Astrocyte (in vitro differentiated cells and primary cell): ENCODE results near the gene ARHGAP26. TPM values are rescaled to one million over a fixed set of nuclear protein-coding genes. Genes with fewer than 3 reads are reported as not detected.

Experiments
- DNase-seq: peaks from one replicate; pipeline ENCODE4 v3.0.0-alpha.2; 2010; ENCODE audit warnings: low read depth
- FAIRE-seq: peaks from 2 replicates; lab custom pipeline; 2011; peaks lifted over from hg19 to GRCh38; lab: Jason Lieb, UNC
- H2AFZ ChIP-seq: 2 replicates; pipeline ENCODE4 v1.6.0; 2012; ENCODE audit warnings: low read depth, low read length, inconsistent platforms
- H3K27ac ChIP-seq: 2 replicates; pipeline ENCODE4 v1.5.1; 2011; ENCODE audit warnings: low read depth, low read length, inconsistent platforms
- H3K27me3 ChIP-seq: 2 replicates; pipeline ENCODE4 v1.6.0; 2011; ENCODE audit warnings: low read length, inconsistent platforms; ENCODE audit not compliant: insufficient read depth
- H3K36me3 ChIP-seq: 2 replicates; pipeline ENCODE4 v1.5.1; 2011; ENCODE audit warnings: low read length, inconsistent platforms; ENCODE audit not compliant: insufficient read depth
- H3K4me1 ChIP-seq: 2 replicates; pipeline ENCODE4 v1.5.1; 2011; ENCODE audit warnings: low read length, inconsistent platforms; ENCODE audit not compliant: insufficient read depth
- H3K4me2 ChIP-seq: 2 replicates; pipeline ENCODE4 v1.6.0; 2012; ENCODE audit warnings: low read length, inconsistent platforms
- H3K4me3 ChIP-seq: 2 replicates; pipeline ENCODE4 v1.5.1; 2011; ENCODE audit warnings: low read depth, mild to moderate bottlenecking, low read length, inconsistent platforms; ENCODE audit not compliant: insufficient read depth
- H3K79me2 ChIP-seq: 2 replicates; pipeline ENCODE4 v1.6.0; 2012; ENCODE audit warnings: mild to moderate bottlenecking, low read length, inconsistent platforms; ENCODE audit not compliant: insufficient read depth
- H3K9ac ChIP-seq: 2 replicates; pipeline ENCODE4 v1.6.0; 2012; ENCODE audit warnings: mild to moderate bottlenecking, low read length, inconsistent platforms
- H3K9me3 ChIP-seq: 2 replicates; pipeline ENCODE4 v1.5.1; 2012; ENCODE audit warnings: low read depth, mild to moderate bottlenecking, low read length, inconsistent platforms; ENCODE audit not compliant: insufficient read depth
- H4K20me1 ChIP-seq: 2 replicates; pipeline ENCODE4 v1.6.0; 2012; ENCODE audit warnings: low read length, inconsistent platforms; ENCODE audit not compliant: insufficient read depth
- H3K27ac Mint-ChIP-seq: one replicate; pipeline ENCODE4 v1.8.0; 2021; ENCODE audit warnings: mild to moderate bottlenecking, mixed read lengths; ENCODE audit not compliant: unreplicated experiment
- H3K27me3 Mint-ChIP-seq: one replicate; pipeline ENCODE4 v1.8.0; 2021; ENCODE audit warnings: low read depth, mixed read lengths; ENCODE audit not compliant: unreplicated experiment
- H3K36me3 Mint-ChIP-seq: one replicate; pipeline ENCODE4 v1.8.0; 2021; ENCODE audit warnings: low read depth, mixed read lengths; ENCODE audit not compliant: unreplicated experiment
- H3K4me1 Mint-ChIP-seq: one replicate; pipeline ENCODE4 v1.8.0; 2021; ENCODE audit warnings: low read depth, mixed read lengths; ENCODE audit not compliant: unreplicated experiment
- H3K4me3 Mint-ChIP-seq: one replicate; pipeline ENCODE4 v1.8.0; 2021; ENCODE audit warnings: mild to moderate bottlenecking, moderate library complexity, mixed read lengths; ENCODE audit not compliant: unreplicated experiment
- H3K9me3 Mint-ChIP-seq: one replicate; pipeline ENCODE4 v1.8.0; 2021; ENCODE audit warnings: mild to moderate bottlenecking, mixed read lengths; ENCODE audit not compliant: unreplicated experiment
- EZH2 ChIP-seq: IDR thresholded peaks from 2 replicates; pipeline ENCODE4 v1.6.1; 2012; ENCODE audit warnings: mild to moderate bottlenecking, low read length, inconsistent platforms; ENCODE audit not compliant: insufficient read depth
- total RNA-seq: library from RNA; stranded (reverse); gene quantifications from 2 replicates; pipeline ENCODE4 v1.2.1, GENCODE V29; 2021
- TF ChIP-seq, protein P1 (sequence below): IDR thresholded peaks from 2 replicates; pipeline ENCODE4 v1.5.1; 2011; ENCODE audit warnings: low read depth, mild to moderate bottlenecking, inconsistent platforms, low read length, moderate library complexity; ENCODE audit not compliant: insufficient read depth

The ARHGAP26 gene
- total RNA-seq, 1 donor from 2014 or later, result 5.6 TPM

DNA sequence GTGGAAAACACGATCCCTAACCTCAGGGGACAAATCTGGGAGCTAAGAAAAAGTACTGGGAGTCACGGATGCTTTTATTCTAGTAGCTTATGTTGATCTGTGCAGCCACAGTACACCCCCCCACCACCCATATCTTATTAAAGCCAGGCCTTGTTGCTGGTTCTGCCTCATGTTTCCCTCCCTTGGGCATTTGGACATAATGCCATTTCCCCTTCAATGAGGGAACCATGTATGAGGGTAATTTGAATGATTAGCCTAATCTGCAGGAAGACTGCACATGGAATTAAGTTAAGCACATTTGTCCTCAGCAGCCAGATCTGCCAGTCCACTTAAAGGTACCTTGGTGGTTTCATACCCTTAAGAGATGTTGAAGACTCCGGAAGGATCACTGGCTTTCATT lies 102.0 kb downstream of the ARHGAP26 start:
- Histone ChIP-seq H3K4me2 (no peak overlapping the region), H3K36me3 (no peaks in the 10 kb centered on the region), H3K9me3 (no peaks in the 10 kb centered on the region), H3K27me3 (no peaks in the 10 kb centered on the region), H3K4me1 (peaks cover 14% of the 10 kb centered on the region), H2AFZ (no peak overlapping the region), H3K4me3 (no peak overlapping the region), H3K79me2 (no peaks in the 10 kb centered on the region), H3K27ac (no peak overlapping the region), H3K9ac (no peak overlapping the region), H4K20me1 (no peaks in the 10 kb centered on the region)
- no peak overlapping the region for H3K27ac Mint-ChIP-seq
- FAIRE-seq, result no peak
- H3K4me3 Mint-ChIP-seq, result no peak overlapping the region
- H3K9me3 Mint-ChIP-seq, result no peaks in the 10 kb centered on the region
- peaks cover 12% of the 10 kb centered on the region for H3K4me1 Mint-ChIP-seq
- TF ChIP-seq, protein P1, sequence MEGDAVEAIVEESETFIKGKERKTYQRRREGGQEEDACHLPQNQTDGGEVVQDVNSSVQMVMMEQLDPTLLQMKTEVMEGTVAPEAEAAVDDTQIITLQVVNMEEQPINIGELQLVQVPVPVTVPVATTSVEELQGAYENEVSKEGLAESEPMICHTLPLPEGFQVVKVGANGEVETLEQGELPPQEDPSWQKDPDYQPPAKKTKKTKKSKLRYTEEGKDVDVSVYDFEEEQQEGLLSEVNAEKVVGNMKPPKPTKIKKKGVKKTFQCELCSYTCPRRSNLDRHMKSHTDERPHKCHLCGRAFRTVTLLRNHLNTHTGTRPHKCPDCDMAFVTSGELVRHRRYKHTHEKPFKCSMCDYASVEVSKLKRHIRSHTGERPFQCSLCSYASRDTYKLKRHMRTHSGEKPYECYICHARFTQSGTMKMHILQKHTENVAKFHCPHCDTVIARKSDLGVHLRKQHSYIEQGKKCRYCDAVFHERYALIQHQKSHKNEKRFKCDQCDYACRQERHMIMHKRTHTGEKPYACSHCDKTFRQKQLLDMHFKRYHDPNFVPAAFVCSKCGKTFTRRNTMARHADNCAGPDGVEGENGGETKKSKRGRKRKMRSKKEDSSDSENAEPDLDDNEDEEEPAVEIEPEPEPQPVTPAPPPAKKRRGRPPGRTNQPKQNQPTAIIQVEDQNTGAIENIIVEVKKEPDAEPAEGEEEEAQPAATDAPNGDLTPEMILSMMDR, result no peak
- TF ChIP-seq EZH2, result no peak
- H3K27me3 Mint-ChIP-seq, result peaks cover 13% of the 10 kb centered on the region
- no peak for DNase-seq
- H3K36me3 Mint-ChIP-seq, result peaks cover 4% of the 10 kb centered on the region

DNA sequence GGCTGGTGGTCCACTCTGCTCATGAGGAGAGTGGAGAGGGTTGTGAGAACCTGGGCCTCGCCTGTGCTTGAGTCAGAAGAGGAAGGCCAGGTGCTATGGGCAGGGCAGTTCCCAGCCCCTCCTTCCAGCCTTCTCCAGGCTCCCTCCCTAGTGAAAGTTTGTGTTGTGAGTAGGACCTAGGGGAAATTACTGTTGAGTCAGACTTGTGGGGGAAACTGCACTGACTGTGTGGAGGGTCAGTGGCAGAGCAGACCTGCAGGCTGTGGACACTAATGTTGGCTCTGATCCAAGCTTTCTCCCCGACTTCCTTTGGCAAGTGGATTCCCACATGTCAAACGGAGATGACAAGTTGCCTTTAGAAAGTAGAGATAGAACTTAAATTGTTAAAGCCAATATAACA lies 102.6 kb downstream of the ARHGAP26 start:
- Mint-ChIP-seq H3K36me3 (peaks cover 4% of the 10 kb centered on the region), H3K27me3 (peaks cover 14% of the 10 kb centered on the region), H3K27ac (peak overlapping the region; percentile 60), H3K9me3 (no peaks in the 10 kb centered on the region), H3K4me3 (no peak overlapping the region), H3K4me1 (peaks cover 11% of the 10 kb centered on the region)
- Histone ChIP-seq H3K27me3 (no peaks in the 10 kb centered on the region), H4K20me1 (no peaks in the 10 kb centered on the region), H3K9me3 (no peaks in the 10 kb centered on the region), H3K4me3 (no peak overlapping the region), H3K9ac (no peak overlapping the region), H3K4me1 (peaks cover 14% of the 10 kb centered on the region), H3K36me3 (no peaks in the 10 kb centered on the region), H3K4me2 (no peak overlapping the region), H3K27ac (no peak overlapping the region), H2AFZ (no peak overlapping the region), H3K79me2 (no peaks in the 10 kb centered on the region)
- DNase-seq, result peak; percentile 57
- no peak for FAIRE-seq
- TF ChIP-seq, protein P1, result no peak
- TF ChIP-seq EZH2, result no peak

DNA sequence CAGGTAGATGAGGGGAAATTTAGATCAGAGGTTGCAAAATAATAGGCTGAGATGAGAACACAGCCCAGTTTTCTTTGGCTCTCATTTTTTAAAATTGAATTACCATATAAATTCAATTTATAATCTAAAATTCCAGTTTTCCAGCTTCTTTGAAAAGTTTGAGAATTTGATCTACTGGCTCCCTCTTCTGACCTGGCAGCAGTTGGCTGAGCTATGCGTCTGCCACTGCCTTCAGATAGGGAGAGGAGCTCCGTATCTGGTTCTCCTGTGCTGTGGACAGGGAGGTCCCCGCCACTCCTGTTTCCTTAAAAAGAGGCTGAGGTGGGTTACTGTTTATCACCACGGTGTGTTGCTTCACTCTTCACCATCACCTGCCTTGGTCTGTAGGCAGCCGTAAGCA lies 103.7 kb downstream of the ARHGAP26 start:
- Histone ChIP-seq H3K79me2 (no peaks in the 10 kb centered on the region), H3K9me3 (no peaks in the 10 kb centered on the region), H3K9ac (no peak overlapping the region), H3K36me3 (no peaks in the 10 kb centered on the region), H3K27me3 (no peaks in the 10 kb centered on the region), H3K27ac (no peak overlapping the region), H4K20me1 (no peaks in the 10 kb centered on the region), H3K4me1 (peaks cover 14% of the 10 kb centered on the region), H3K4me3 (no peak overlapping the region), H2AFZ (no peak overlapping the region), H3K4me2 (no peak overlapping the region)
- H3K9me3 Mint-ChIP-seq, result no peaks in the 10 kb centered on the region
- peaks cover 4% of the 10 kb centered on the region for H3K36me3 Mint-ChIP-seq
- peaks cover 15% of the 10 kb centered on the region for H3K27me3 Mint-ChIP-seq
- peaks cover 11% of the 10 kb centered on the region for H3K4me1 Mint-ChIP-seq
- DNase-seq (no peak), FAIRE-seq (no peak)
- no peak for TF ChIP-seq EZH2
- TF ChIP-seq, protein P1, result no peak
- H3K4me3 Mint-ChIP-seq, result no peak overlapping the region
- no peak overlapping the region for H3K27ac Mint-ChIP-seq
